Activated CD8-positive, alpha-beta memory T cell treated with anti-CD3 and anti-CD28 coated beads, Interleukin-2, amount 10 ng/mL, durations not matched to agents 7 days and 5 days (primary cell): ENCODE data around the gene COPS7A. TPM values are rescaled to one million over a fixed set of nuclear protein-coding genes. Genes with fewer than 3 reads are reported as not detected.

Experiments used
- ATAC-seq: fragments of 150-1000 bp; cut with Tn5 transposase; one replicate; pipeline ENCODE4 v1.10.0; 2021; ENCODE audit warnings: moderate library complexity
- CTCF ChIA-PET: fragments of 350-600 bp; sonication (Branson Sonifier 250); formaldehyde crosslinking; loops from one replicate; lab custom pipeline; 2021; ENCODE audit warnings: antibody characterized with exemption; lab: Charles Lee
- DNase-seq: peaks from one replicate; pipeline ENCODE4 v3.0.0-alpha.2; 2020
- H3K27ac Mint-ChIP-seq: one replicate; pipeline ENCODE4 v1.8.0; 2021; ENCODE audit warnings: mild to moderate bottlenecking, mixed read lengths
- H3K27me3 Mint-ChIP-seq: one replicate; pipeline ENCODE4 v1.8.0; 2021; ENCODE audit warnings: mixed read lengths
- H3K36me3 Mint-ChIP-seq: one replicate; pipeline ENCODE4 v1.8.0; 2021; ENCODE audit warnings: mild to moderate bottlenecking, mixed read lengths
- H3K4me1 Mint-ChIP-seq: one replicate; pipeline ENCODE4 v1.8.0; 2021; ENCODE audit warnings: mixed read lengths
- H3K4me3 Mint-ChIP-seq: one replicate; pipeline ENCODE4 v1.8.0; 2021; ENCODE audit warnings: mild to moderate bottlenecking, moderate library complexity, mixed read lengths
- H3K9me3 Mint-ChIP-seq: one replicate; pipeline ENCODE4 v1.8.0; 2022; ENCODE audit warnings: low read depth, mixed read lengths
- total RNA-seq, 2 experiments: library from RNA; stranded (reverse); gene quantifications; one replicate each; pipeline ENCODE4 v1.2.3, GENCODE V29; 2021

COPS7A gene
- 10 to 100 TPM; 28.2 to 30.0 TPM for total RNA-seq

GRCh38 chr12:6723607-6724408 lies at the start of gene COPS7A:
Gene COPS7A, plus strand, starts transcription at chr12:6724046. Its CDS starts 611 bp downstream, at chr12:6724657.
- Mint-ChIP-seq H3K27me3 (no peaks in the 10 kb centered on the region), H3K4me3 (peak within 1 kb of the TSS; percentile 79), H3K9me3 (no peaks in the 10 kb centered on the region), H3K4me1 (peaks cover 21% of the 10 kb centered on the region), H3K27ac (peak within 1 kb of the TSS; percentile 89), H3K36me3 (no peaks in the 10 kb centered on the region)
- peak; percentile 95 for ATAC-seq
- peak; percentile 99 for DNase-seq
- CTCF ChIA-PET, result interaction anchor here (0.5 to 4.8 kb wide), 26 partner anchors 12 to 389 kb away, joined by 3 to 39 read pairs (median 4); partner anchors contain the start of genes CDCA3, MLF2, MRPL51 and SPSB2

- no peak overlapping the region for H3K27ac Mint-ChIP-seq
- no peaks in the 10 kb centered on the region for H3K27me3 Mint-ChIP-seq
- H3K4me1 Mint-ChIP-seq, result no peaks in the 10 kb centered on the region
- H3K9me3 Mint-ChIP-seq, result no peaks in the 10 kb centered on the region
- CTCF ChIA-PET, result interaction anchor here (1.2 to 1.6 kb wide), 2 partner anchors 10 to 11 kb away, joined by 4 read pairs; no protein-coding TSS in a partner anchor
- peaks cover 59% of the 10 kb centered on the region for H3K36me3 Mint-ChIP-seq
- ATAC-seq, result no peak
- no peak overlapping the region for H3K4me3 Mint-ChIP-seq
- DNase-seq, result no peak
These were observed 46.9 kb upstream of the COPS7A start for GRCh38 chr12:6676962-6677361.

GRCh38 chr12:6684609-6685008 lies 39.2 kb upstream of the COPS7A start:
- Mint-ChIP-seq H3K36me3 (peaks cover 42% of the 10 kb centered on the region), H3K4me1 (peaks cover 42% of the 10 kb centered on the region), H3K27ac (peak overlapping the region; percentile 64), H3K9me3 (no peaks in the 10 kb centered on the region), H3K4me3 (no peak overlapping the region), H3K27me3 (no peaks in the 10 kb centered on the region)
- DNase-seq (peak; percentile 69), ATAC-seq (no peak)
- CTCF ChIA-PET, result interaction anchor here (0.7 to 3.8 kb wide), 24 partner anchors 11 to 152 kb away, joined by 3 to 36 read pairs (median 4); partner anchors contain the start of genes COPS7A, MLF2 and PTMS

GRCh38 chr12:6685814-6686213 lies 38.0 kb upstream of the COPS7A start:
- peak overlapping the region; percentile 96 for H3K4me3 Mint-ChIP-seq
- H3K27ac Mint-ChIP-seq, result peak overlapping the region; percentile 22
- DNase-seq (no peak), ATAC-seq (no peak)
- H3K27me3 Mint-ChIP-seq, result no peaks in the 10 kb centered on the region
- CTCF ChIA-PET, result interaction anchor here (0.6 to 3.8 kb wide), 8 partner anchors 9 to 313 kb away, joined by 3 to 36 read pairs (median 4); partner anchors contain the start of gene PTMS
- H3K4me1 Mint-ChIP-seq, result peaks cover 45% of the 10 kb centered on the region
- no peaks in the 10 kb centered on the region for H3K9me3 Mint-ChIP-seq
- peaks cover 39% of the 10 kb centered on the region for H3K36me3 Mint-ChIP-seq

GRCh38 chr12:6688543-6688998 lies 35.3 kb upstream of the COPS7A start:
- Mint-ChIP-seq H3K36me3 (peaks cover 32% of the 10 kb centered on the region), H3K9me3 (no peaks in the 10 kb centered on the region), H3K27ac (peak overlapping the region; percentile 96), H3K27me3 (no peaks in the 10 kb centered on the region), H3K4me3 (peak overlapping the region; percentile 96), H3K4me1 (peaks cover 46% of the 10 kb centered on the region)
- DNase-seq (peak; percentile 75), ATAC-seq (peak; percentile 11)
- CTCF ChIA-PET, result interaction anchor here (0.7 to 2.1 kb wide), 19 partner anchors 23 to 243 kb away, joined by 3 to 18 read pairs (median 4); partner anchors contain the start of genes COPS7A, LPAR5, MLF2 and P3H3

- Mint-ChIP-seq H3K9me3 (no peaks in the 10 kb centered on the region), H3K4me1 (peaks cover 44% of the 10 kb centered on the region), H3K36me3 (peaks cover 29% of the 10 kb centered on the region), H3K4me3 (peak within 1 kb of the TSS; percentile 96), H3K27me3 (no peaks in the 10 kb centered on the region), H3K27ac (peak within 1 kb of the TSS; percentile 96)
- CTCF ChIA-PET, result interaction anchor here (0.7 to 2.1 kb wide), 25 partner anchors 21 to 419 kb away, joined by 3 to 18 read pairs (median 4); partner anchors contain the start of genes CDCA3, COPS7A, LPAR5 and MLF2
- DNase-seq, result peak; percentile 99
- ATAC-seq, result peak; percentile 84
These were observed 34.6 kb upstream of the COPS7A start, which contains the start of gene ZNF384 for GRCh38 chr12:6688999-6689882. Gene ZNF384, minus strand, starts transcription at chr12:6689375. Its CDS starts 9,855 bp downstream, at chr12:6679520.

- Mint-ChIP-seq H3K9me3 (no peaks in the 10 kb centered on the region), H3K4me1 (peaks cover 26% of the 10 kb centered on the region), H3K27ac (no peak overlapping the region), H3K27me3 (no peaks in the 10 kb centered on the region), H3K4me3 (no peak overlapping the region), H3K36me3 (peaks cover 16% of the 10 kb centered on the region)
- DNase-seq, result no peak
- ATAC-seq, result no peak
- CTCF ChIA-PET, result interaction anchor here (1.0 to 1.5 kb wide), 5 partner anchors 10 to 87 kb away, joined by 3 to 8 read pairs (median 3); partner anchors contain the start of gene PTMS
These were observed 32.4 kb upstream of the COPS7A start for GRCh38 chr12:6691473-6691872.

- peaks cover 13% of the 10 kb centered on the region for H3K4me1 Mint-ChIP-seq
- H3K4me3 Mint-ChIP-seq, result no peak overlapping the region
- no peaks in the 10 kb centered on the region for H3K9me3 Mint-ChIP-seq
- H3K27me3 Mint-ChIP-seq, result peaks cover 4% of the 10 kb centered on the region
- ATAC-seq (no peak), DNase-seq (no peak)
- CTCF ChIA-PET, result interaction anchor here (0.7 to 1.5 kb wide), 3 partner anchors 12 to 86 kb away, joined by 3 read pairs; no protein-coding TSS in a partner anchor
- no peak overlapping the region for H3K27ac Mint-ChIP-seq
- H3K36me3 Mint-ChIP-seq, result peaks cover 5% of the 10 kb centered on the region
These were observed 31.0 kb upstream of the COPS7A start for GRCh38 chr12:6692888-6693287.

- Mint-ChIP-seq H3K4me1 (peaks cover 12% of the 10 kb centered on the region), H3K36me3 (no peaks in the 10 kb centered on the region), H3K9me3 (no peaks in the 10 kb centered on the region), H3K4me3 (no peak overlapping the region), H3K27ac (no peak overlapping the region), H3K27me3 (peaks cover 13% of the 10 kb centered on the region)
- DNase-seq (no peak), ATAC-seq (no peak)
- CTCF ChIA-PET, result no interaction called here
These were observed 30.0 kb upstream of the COPS7A start for GRCh38 chr12:6693832-6694355.

GRCh38 chr12:6694701-6695100 lies 29.1 kb upstream of the COPS7A start:
- no peak for DNase-seq
- no peak overlapping the region for H3K27ac Mint-ChIP-seq
- no peaks in the 10 kb centered on the region for H3K9me3 Mint-ChIP-seq
- no peak overlapping the region for H3K4me3 Mint-ChIP-seq
- H3K4me1 Mint-ChIP-seq, result peaks cover 17% of the 10 kb centered on the region
- CTCF ChIA-PET, result no interaction called here
- H3K36me3 Mint-ChIP-seq, result peaks cover 1% of the 10 kb centered on the region
- H3K27me3 Mint-ChIP-seq, result peaks cover 21% of the 10 kb centered on the region
- no peak for ATAC-seq

- CTCF ChIA-PET, result interaction anchor here (1.2 to 1.7 kb wide), 3 partner anchors 74 to 177 kb away, joined by 3 to 5 read pairs (median 3); partner anchors contain the start of gene SPSB2
- peaks cover 15% of the 10 kb centered on the region for H3K4me1 Mint-ChIP-seq
- H3K27me3 Mint-ChIP-seq, result peaks cover 22% of the 10 kb centered on the region
- H3K4me3 Mint-ChIP-seq, result no peak overlapping the region
- no peak overlapping the region for H3K27ac Mint-ChIP-seq
- no peaks in the 10 kb centered on the region for H3K9me3 Mint-ChIP-seq
- ATAC-seq (no peak), DNase-seq (no peak)
- peaks cover 1% of the 10 kb centered on the region for H3K36me3 Mint-ChIP-seq
These were observed 28.4 kb upstream of the COPS7A start for GRCh38 chr12:6695313-6696045.
